NCI-H2029 (cell line): ENCODE measurements around the gene VSIG4.
"Not testable (repeated sequence)": the region's sequence is repeated elsewhere in the genome, so short reads cannot be mapped to it uniquely, and the experiment has no call there.

Source experiments
- DNase-seq: peaks from one replicate; lab custom pipeline; 2025; lab: John Stamatoyannopoulos, UW

The VSIG4 gene, protein sequence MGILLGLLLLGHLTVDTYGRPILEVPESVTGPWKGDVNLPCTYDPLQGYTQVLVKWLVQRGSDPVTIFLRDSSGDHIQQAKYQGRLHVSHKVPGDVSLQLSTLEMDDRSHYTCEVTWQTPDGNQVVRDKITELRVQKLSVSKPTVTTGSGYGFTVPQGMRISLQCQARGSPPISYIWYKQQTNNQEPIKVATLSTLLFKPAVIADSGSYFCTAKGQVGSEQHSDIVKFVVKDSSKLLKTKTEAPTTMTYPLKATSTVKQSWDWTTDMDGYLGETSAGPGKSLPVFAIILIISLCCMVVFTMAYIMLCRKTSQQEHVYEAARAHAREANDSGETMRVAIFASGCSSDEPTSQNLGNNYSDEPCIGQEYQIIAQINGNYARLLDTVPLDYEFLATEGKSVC

DNA sequence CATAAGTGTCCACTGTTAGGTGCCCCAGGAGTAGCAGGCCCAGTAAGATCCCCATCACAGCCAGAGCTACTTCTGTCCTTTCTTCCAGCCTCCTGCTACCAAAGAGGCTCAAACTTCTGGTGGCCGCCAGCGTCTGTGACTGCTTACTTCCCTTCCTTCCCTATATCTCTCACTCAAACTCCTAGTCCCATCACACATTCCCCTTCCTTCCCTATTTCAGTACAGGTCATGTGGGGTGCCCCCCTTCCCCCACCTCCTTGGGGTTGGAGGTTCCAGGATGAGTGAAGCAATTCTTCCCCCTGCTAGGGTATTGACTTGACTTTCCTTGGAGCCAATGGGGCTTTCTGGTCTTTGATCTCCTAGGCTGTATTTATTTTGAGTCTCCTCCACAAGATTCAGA is at the start of gene VSIG4:
Gene VSIG4 (minus strand): TSS at position 137 of the 400 bp plus-strand sequence. CDS start 82 bp downstream, at position 55.
- no peak for DNase-seq

DNA sequence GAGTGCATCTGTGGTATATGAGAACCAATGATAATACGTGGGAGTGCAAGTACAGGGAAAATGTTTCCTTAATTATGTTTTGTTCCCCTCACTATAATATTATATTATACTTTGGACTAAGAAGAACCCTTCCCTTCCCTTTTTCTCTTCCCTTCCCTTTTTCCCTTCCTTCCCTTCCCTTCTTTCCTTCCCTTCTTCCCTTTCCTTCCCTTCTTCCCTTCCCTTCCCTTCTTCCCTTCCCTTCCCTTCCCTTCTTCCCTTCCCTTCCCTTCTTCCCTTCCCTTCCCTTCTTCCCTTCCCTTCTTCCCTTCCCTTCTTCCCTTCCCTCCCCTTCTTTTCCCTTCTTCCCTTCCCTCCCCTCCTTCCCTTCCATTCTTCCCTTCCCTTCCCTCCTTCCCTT is 36.9 kb upstream of the VSIG4 start:
- DNase-seq = no peak

DNA sequence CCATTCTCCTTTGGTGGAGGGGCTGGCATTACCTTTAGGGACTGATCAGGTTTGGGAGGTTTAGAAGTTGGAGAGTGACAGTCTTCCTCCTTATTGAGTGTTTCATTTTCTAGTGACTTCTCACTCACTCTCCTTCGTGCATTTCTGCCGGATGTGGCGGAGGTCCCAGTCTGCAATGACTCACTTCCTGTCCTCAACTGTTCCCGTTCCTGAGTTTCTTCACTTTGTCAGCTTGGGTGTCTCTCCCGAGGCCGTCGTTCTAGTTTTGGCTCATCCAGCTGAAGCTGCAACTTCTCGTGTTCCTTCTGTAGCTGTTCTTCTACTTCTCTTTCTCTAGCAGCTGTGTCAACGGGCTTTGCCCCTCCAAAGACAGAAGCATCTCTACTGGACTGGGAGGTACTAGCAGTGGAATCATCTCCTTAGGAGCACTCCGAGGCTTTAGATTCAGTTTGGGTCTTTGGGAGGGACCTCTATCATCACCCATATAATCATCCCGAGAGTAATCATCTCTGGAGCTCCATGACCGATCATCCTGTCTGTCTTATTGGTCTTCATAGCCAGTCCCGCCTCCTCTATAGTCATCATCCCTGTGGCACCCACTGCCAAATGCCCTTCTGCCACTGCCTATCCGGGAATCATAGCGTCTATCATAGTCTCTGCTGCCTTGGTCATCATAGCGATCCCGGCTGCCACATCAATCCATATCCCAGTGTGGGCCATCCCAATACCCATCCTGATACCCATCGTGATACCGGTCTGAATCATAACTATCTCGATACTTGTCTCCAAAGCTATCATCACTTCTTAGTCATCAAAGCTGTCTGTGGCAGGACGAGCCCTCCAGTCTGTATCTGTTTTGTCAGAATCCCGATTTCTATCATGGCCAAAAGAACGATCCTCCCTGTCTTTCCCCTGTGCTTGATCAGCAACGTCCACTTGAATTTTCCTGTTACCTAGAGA is 35.3 kb upstream of the VSIG4 start:
- DNase-seq = no peak

DNA sequence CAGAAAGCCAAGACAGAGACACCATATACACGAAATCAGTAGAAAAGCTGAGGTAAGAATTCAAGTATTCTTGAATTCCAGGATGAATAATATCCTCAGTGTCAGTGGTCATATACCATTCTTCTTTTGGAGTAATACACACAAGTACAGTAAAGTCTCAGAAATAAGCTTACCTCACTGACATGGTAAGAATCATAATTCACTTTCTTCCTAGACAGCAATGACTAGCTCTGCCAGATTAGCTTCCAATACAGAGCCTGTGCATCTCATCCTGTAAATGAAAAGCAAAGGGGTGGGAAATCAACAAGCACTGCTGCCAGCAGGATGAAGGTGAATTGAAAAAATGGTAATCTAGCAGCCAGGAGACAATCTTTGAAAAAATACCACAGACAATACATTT is 31.2 kb upstream of the VSIG4 start:
- no peak for DNase-seq

DNA sequence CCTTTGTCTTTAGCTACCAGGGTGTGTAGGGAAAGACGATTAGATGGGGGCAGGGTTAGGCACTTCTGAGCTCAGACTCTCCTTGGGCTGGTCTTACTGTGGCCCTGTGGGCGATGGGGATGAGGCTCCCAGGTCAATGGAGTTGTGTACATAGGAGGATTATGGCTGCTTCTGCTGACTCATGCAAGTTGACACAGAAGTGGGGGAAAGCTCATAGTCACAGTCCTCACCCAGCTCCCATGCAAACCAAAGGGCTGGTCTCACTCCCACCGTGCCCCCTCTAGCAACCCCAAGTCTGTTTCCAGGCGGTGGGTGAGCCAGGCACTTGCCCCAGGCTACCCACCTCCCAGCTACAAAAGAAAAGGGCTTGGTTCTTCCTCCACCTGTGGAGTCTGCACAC is 24.4 kb upstream of the VSIG4 start:
- DNase-seq = no peak

DNA sequence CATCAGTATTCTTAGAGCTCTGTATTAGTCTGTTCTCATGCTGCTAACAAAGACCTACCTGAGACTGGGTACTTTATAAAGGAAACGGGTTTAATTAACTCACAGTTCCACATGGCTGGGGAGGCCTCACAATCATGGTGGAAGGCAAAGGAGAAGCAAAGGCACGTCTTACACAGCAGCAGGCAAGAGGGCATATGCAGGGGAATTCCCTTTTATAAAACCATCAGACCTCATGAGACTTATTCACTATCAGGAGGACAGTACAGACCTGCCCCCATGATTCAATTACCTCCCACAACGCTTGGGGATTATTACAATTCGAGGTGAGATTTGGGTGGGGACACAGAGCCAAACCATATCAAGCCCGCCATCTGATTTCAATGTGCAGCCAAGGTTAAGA is 17.1 kb upstream of the VSIG4 start:
- DNase-seq = not testable (repeated sequence)

DNA sequence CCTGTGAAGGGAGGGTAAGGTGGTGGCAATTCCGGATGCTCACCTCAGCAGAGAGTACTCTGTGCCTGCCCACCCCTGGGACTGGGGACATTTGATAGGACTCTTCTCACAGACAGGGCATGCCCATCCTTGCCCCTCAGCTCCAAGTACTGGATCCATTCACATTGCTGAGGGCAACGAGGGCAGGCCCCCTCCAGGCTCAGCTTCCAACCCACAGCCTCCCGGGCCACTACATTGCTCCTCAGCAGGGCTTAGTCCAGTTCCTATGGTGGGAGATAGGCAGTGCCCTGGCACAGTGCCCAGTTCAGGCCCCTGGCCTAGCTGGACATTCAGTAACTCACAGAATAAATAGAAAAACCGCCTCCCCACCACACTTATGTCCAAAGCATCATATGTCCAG is 15.1 kb upstream of the VSIG4 start:
- DNase-seq = no peak

DNA sequence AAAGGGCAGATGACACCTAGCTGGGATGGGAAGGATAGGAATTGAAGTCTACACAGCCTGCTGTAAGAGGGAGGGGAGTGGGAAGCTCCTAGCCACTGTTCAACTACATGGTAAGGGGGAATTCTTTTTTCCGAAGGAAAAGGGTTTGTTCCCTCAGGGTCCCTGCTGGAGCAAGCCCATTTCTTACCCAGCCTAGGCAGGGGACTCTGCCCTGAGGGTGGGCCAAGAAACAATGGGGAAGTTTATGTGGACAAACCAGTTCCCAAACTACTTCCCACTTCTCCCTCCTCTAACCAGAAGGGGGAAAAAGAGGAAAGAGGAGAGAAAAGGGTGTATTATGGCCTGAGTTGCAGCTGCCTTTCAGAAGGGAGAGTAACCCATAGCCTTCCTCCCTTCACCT is 13.5 kb upstream of the VSIG4 start:
- no peak for DNase-seq

DNA sequence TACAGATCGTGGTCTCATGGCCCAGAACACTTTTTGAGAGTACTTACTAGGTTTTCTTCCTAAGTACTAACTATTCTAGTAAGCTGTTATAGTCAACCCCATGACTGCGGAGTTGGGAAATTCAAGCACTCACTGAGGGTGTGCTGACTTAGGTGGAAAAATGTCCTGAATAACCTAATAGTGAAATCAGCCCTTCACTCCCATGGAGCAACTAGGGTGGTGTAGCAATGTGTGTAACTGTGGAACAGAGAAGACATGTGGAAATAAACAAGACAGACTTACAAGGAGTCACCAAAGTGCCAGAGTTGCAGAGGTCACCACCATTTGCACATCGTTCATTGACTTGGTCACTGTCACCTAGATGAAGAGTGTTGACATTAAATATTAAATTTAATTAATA is 12.1 kb upstream of the VSIG4 start:
- DNase-seq = no peak

DNA sequence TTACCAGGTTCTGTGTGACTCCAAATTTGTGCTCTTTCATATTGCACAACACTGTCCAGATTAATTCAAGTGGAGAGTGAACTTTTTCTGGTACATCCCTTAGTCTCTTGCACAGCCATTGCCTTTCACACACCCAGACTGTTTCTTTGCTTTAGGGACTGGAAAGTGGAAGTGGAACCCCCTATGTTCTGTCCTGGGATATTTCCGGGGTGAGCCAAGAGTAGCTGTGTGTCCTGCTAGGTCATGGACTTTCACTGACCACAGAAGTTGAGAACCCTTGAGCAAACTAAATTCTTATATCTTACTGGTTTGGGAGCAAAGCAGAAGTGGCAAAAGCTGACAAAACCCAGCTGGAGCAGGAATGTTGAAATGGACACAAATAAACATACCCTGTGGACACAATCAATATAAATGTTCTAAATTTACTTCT is 10.3 kb upstream of the VSIG4 start:
- no peak for DNase-seq

DNA sequence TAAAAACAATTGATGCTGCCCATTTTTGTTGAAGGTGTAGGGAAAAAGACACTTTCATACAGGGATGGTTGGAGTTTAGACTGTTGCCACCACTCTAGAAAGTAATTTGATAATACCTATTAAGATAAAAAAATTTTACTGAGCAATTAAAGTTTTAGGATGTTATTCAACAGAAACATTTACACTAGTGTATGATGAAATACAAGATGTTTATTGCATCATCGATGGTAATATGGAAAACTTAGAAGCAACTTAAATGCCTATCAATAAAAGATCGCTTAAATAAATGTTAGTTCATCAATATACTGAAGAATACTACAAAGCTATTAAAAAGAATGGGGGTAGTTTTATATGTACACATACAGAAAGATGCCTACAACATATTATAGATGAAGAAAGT is 9.2 kb upstream of the VSIG4 start:
- DNase-seq = no peak

DNA sequence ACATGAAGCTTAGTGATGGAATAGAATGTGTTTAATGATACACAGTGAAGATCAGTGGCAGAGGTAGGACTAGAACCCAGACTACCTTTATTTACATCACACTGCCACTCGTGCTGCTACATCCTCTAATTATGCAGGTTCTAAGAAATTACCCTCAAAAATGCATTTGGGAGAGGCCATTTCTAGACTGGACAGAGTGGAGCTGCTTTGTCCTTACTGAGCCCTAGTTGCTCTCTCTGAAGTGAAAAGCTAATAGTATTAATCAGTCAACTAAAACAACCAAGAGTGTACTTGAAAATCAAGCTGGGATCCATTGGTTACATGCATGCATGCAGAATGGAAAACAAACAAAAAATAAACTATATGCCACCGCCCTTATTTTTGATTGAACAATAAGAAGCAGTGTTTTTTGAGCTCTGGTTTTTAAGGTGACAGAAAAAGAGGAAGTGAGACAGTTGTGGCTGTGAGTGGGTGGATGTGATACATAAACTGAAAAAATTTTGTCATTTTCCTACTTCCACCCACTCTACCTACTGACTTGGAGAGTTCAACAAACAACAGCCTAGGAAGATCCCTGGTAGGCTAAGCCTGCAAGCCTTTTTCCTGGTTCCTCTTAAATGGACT is 6.8 kb upstream of the VSIG4 start:
- DNase-seq = no peak

DNA sequence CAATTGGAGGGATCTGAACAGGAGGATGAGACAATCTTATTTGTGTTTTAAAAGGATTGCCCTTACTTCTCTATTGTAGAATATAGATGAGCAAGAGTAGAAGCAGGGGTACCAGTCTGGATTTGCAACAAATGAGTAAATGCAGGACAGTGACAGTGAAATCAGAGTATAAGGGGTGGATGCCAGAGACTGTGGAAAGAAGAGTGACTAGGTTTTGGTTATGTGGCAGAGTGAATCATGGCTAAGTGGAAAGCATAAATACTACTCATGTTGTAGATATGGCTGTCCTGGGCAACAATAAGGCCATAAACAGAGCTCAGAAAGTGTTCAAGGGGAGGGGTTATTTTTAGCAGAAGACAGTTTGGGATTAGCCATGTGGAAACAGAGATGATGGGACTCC is 6.0 kb upstream of the VSIG4 start:
- no peak for DNase-seq

DNA sequence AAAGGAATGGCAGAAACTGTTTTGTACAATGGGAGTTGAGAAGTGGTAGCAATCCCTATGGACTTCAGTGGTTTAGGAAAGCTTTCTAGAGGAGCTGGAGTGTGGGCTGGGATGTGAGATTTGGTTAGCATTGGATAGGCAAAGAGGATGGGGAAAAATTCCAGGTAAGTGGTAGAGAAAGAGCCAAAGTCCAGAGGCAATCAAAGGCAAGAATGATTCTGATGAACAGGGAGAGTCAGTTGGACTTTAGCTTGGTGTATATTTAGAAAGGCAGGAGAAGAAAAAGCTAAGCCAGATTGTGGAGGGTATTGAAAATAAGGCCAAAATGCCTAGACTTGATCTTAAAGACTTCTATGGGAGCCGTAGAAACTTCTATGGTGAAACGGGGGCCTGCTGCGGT is 3.7 kb upstream of the VSIG4 start:
- no peak for DNase-seq

DNA sequence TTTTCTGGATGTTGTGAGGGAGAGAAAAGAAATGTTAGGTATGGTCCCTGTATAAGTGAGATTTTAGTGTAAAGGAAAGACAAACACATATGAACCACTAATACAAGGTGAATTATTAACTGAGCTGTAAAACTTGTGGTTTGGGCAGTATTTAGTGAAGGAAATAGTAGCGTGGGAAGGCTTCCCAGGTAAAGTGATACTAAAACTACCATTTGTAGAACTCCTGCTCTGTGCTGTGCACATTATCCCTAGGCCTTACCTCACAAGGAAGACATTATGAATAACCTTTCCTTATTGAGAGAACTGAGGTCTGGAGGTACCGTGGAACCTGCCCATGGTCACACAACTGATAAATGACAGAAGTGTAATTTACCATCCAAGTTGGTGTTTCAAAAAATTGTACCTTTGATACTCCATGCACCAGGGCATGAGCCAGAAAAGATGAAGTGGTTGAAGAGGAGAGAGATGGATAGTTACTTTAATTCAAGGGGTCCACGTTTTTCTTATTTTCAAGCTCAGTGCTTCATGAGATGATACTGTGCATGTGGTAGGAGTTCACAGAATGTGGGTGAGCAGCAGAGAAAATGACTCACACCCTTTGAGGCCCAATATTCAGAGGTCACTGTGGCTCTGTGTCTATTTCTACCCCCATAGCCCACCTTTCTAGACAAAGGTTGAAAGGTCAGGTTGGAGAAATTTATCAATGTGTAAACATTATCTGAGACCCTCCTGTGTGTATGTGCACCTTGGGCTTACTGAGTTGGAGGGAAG is 2.6 kb upstream of the VSIG4 start:
- no peak for DNase-seq

DNA sequence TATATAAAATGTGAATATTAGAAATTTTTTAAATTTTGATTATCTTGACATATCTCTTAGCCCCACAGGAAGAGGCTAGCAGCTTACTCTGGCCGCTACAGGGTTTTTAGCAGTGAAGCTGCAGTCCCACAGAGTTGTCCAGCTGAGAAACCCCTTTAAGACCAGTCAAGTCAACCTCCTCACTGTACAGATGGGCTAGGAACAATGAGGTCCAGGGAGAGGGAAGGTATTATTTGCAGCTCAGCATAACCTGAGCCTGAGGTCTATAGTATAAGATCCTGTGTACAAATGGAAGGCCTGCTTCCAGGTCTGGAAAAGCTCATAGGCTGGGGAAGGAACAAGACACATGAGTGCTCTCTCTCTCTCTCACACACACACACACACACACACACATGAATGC is 1.8 kb downstream of the VSIG4 start:
- no peak for DNase-seq

DNA sequence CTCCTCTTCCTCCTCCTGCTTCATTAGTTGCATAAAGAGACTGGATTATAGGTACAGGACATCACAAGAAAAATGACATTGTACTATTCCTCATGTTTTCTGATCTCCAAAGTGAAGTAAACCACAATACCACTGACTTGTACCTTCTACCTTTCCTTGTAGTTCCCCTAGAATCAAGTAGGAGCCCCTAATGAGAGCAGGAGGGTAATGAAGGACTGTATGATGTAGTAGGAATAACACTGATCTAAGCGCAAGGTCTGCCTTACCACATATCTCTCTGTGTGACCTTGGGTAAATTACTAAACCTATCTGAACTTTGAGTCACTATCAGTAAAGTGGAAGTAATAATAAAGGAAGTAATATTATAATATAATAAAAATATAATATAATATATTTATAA is 3.6 kb downstream of the VSIG4 start:
- DNase-seq = no peak

DNA sequence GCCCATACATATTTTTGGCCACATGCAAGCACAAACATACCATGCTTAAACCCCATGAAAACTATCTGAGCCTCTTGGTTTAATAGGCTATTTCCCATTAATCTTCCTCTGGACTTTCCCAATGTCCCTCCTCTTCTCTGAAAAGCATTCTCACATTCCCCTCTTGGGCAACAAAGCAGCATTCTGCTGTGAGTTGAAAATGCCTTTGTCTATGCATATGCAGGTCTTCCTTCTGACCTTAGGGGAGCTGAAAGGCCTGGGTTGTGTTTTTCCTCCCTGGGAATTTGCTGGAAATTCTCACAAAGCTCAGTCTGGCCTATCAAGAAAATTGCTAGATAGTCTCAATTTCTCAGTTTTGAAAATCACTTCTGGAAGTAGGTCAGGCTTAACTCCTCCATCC is 4.2 kb downstream of the VSIG4 start:
- no peak for DNase-seq

DNA sequence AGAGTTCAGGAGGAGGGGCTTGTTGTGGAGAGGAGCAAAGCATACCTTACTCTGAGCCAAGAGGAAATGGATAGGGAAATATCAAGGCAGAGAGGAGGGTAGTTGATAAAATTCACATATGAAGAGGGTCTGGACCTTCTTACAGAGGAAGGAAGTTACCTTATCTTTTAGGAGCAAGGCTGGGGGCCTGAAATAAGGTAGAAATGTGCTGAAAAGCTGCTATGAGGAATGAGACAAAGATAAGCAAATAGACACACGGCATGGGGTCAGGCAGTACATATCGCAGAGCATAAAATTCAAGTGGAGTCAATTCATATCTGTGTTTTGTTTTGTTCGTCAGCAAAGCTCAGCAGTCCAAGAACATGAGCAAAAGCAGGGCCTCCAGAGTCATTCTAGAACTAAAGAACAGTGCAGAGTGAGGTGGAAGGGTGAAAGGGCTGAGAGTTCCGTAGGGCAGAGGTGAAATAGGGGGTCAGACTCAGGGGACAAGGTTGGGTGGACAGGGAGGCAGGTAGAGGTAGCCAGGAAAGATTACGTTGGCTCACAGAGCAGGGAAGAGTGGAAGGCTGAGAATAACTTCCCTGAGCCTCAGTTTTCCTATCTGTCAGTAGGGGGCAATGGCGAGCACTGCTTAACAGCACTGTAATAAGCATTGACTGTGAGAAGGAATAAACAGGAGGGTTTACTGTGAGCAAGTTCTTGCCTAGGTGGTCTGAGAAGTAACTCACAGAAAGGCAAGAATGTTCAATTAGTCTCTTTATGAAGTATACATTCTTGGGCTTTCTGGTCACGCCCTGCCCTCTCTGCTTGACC is 9.2 kb downstream of the VSIG4 start:
- no peak for DNase-seq

DNA sequence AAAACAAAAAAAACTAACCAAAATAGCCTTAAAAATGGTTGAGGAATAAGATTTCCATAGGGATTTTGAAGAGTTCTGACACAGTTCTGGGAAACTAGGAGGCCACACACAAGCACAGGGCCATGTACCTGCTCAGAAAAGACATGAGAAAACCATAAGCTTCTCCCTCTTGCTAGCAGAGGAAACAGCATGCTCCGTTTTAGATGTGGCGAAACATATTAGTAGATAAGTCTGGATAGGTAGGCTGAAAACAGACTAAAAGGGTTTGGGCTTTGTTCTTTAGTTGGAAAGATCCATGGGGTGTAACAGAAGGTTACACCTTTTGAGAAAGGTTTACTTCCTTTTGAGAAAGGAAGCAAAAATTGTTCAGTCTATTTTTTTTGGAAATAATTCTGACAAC is 10.9 kb downstream of the VSIG4 start:
- DNase-seq = no peak

DNA sequence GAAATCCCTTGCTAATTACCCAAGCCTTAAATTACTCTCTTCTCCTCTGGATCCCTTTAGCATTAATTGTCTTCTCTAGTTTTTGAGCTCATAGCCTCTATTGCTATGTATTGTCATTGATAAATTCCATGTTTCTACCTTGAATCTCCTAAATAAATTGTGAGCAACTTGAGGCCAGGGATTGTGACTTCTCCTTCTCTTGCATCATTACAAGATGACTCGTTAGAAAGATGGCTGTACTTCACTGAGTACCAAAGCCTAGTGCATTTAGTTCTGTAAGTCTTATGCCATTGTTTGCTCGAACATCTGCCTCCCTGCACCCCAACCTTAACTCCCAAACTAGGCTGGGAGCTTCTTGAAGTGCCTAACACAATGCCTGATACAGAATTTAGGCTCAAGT is 15.3 kb downstream of the VSIG4 start:
- DNase-seq = no peak
